KG1 (cell line): ENCODE data around the gene TMA7.

Experiments used
- DNase-seq: peaks from one replicate; lab custom pipeline; 2025; lab: John Stamatoyannopoulos, UW

Gene TMA7

GRCh38 chr3:48409291-48410201 is 30.5 kb upstream of the TMA7 start:
- no peak for DNase-seq

GRCh38 chr3:48410205-48411040 is 29.6 kb upstream of the TMA7 start:
- DNase-seq = no peak

GRCh38 chr3:48411041-48411588 is 28.9 kb upstream of the TMA7 start:
- no peak for DNase-seq

- DNase-seq = no peak
Measured at GRCh38 chr3:48411606-48412374, 28.3 kb upstream of the TMA7 start.

GRCh38 chr3:48412375-48413001 is 27.6 kb upstream of the TMA7 start:
- no peak for DNase-seq

GRCh38 chr3:48413086-48413485 is 27.0 kb upstream of the TMA7 start:
- no peak for DNase-seq

GRCh38 chr3:48413611-48414010 is 26.4 kb upstream of the TMA7 start:
- no peak for DNase-seq

GRCh38 chr3:48414376-48415250 is 25.4 kb upstream of the TMA7 start:
- DNase-seq = no peak

- no peak for DNase-seq
Measured at GRCh38 chr3:48415251-48415953, 24.7 kb upstream of the TMA7 start.

- DNase-seq = no peak
Measured at GRCh38 chr3:48416091-48416505, 24.0 kb upstream of the TMA7 start.

GRCh38 chr3:48416546-48416945 is 23.5 kb upstream of the TMA7 start:
- no peak for DNase-seq

GRCh38 chr3:48417529-48418108 is 22.4 kb upstream of the TMA7 start:
- DNase-seq = no peak

GRCh38 chr3:48418140-48418539 is 21.9 kb upstream of the TMA7 start:
- DNase-seq = no peak

GRCh38 chr3:48418651-48419050 is 21.4 kb upstream of the TMA7 start:
- DNase-seq = no peak

- DNase-seq = no peak
Measured at GRCh38 chr3:48419149-48419548, 20.9 kb upstream of the TMA7 start.

GRCh38 chr3:48419597-48419996 is 20.5 kb upstream of the TMA7 start:
- DNase-seq = no peak

- DNase-seq = no peak
Measured at GRCh38 chr3:48420561-48420960, 19.5 kb upstream of the TMA7 start.

GRCh38 chr3:48422272-48422671 is 17.8 kb upstream of the TMA7 start:
- DNase-seq = no peak

GRCh38 chr3:48422681-48423080 is 17.4 kb upstream of the TMA7 start:
- no peak for DNase-seq
